Stimulated activated CD4-positive, alpha-beta T cell treated with anti-CD3 and anti-CD28 coated beads, Interleukin-1b, Interleukin-23, amount 100 ng/mL, for 48 hours (primary cell): ENCODE measurements around the gene PANX1.

Experiments used
- DNase-seq: peaks from one replicate; pipeline ENCODE4 v3.0.0-alpha.2; 2020

The PANX1 gene

GRCh38 chr11:94129512-94130297 is 1.1 kb downstream of the PANX1 start:
- no peak for DNase-seq

- DNase-seq: no peak
Measured at GRCh38 chr11:94130298-94131046, 1.8 kb downstream of the PANX1 start.

GRCh38 chr11:94131047-94131717 is 2.5 kb downstream of the PANX1 start:
- no peak for DNase-seq

GRCh38 chr11:94131718-94132115 is 3.1 kb downstream of the PANX1 start:
- no peak for DNase-seq

GRCh38 chr11:94132152-94132558 is 3.5 kb downstream of the PANX1 start:
- no peak for DNase-seq

GRCh38 chr11:94132823-94133408 is 4.3 kb downstream of the PANX1 start:
- no peak for DNase-seq

- DNase-seq: no peak
Measured at GRCh38 chr11:94133752-94134151, 5.1 kb downstream of the PANX1 start.

GRCh38 chr11:94134651-94135512 is 6.2 kb downstream of the PANX1 start:
- DNase-seq: peak; percentile 53

GRCh38 chr11:94139416-94139815 is 10.8 kb downstream of the PANX1 start:
- DNase-seq: no peak

GRCh38 chr11:94140154-94140655 is 11.6 kb downstream of the PANX1 start:
- no peak for DNase-seq

GRCh38 chr11:94141511-94142307 is 13.1 kb downstream of the PANX1 start:
- DNase-seq: no peak

GRCh38 chr11:94142308-94143281 is 14.0 kb downstream of the PANX1 start:
- DNase-seq: no peak

GRCh38 chr11:94144216-94144615 is 15.6 kb downstream of the PANX1 start:
- no peak for DNase-seq

GRCh38 chr11:94144664-94145063 is 16.0 kb downstream of the PANX1 start:
- DNase-seq: no peak

GRCh38 chr11:94145431-94145830 is 16.8 kb downstream of the PANX1 start:
- DNase-seq: no peak

GRCh38 chr11:94145916-94146315 is 17.3 kb downstream of the PANX1 start:
- no peak for DNase-seq

- peak; percentile 23 for DNase-seq
Measured at GRCh38 chr11:94147433-94147845, 18.8 kb downstream of the PANX1 start.

- no peak for DNase-seq
Measured at GRCh38 chr11:94148189-94148588, 19.5 kb downstream of the PANX1 start.

- no peak for DNase-seq
Measured at GRCh38 chr11:94149431-94150017, 20.9 kb downstream of the PANX1 start.

GRCh38 chr11:94150056-94150455 is 21.4 kb downstream of the PANX1 start:
- no peak for DNase-seq
